Measurements from ENCODE around the gene KLHDC4. TPM values are rescaled to one million over a fixed set of nuclear protein-coding genes. Genes with fewer than 3 reads are reported as not detected.

KLHDC4 gene
- total and polyA plus RNA-seq, 9 of the 15 experiments (the other 6 are each of a cell fraction or from before 2014, with no cell fraction given), result 1.3 to 68.1 (median 32.8) TPM

GRCh38 chr16:87690911-87691685 lies 74.7 kb downstream of the KLHDC4 start (continued):
- no peak for TF ChIP-seq ZBTB26 (CRISPR knock-in tag; IDR thresholded peaks at IDR 0.05)
- TF ChIP-seq HBP1 (CRISPR knock-in tag; IDR thresholded peaks at IDR 0.05), result no peak
- TF ChIP-seq BRD9 (IDR thresholded peaks at IDR 0.05; ENCODE audit: low read depth, partially characterized antibody), result no peak
- TF ChIP-seq ZNF134 (CRISPR knock-in tag; conservative IDR thresholded peaks at IDR 0.05), result no peak
- no peak for TF ChIP-seq PHTF2 (CRISPR knock-in tag; IDR thresholded peaks at IDR 0.05)
- TF ChIP-seq RBM22 (IDR thresholded peaks at IDR 0.05; ENCODE audit: low read depth, low read length, poor library complexity, severe bottlenecking), result peak; percentile 45
- TF ChIP-seq ZNF217 (CRISPR knock-in tag; IDR thresholded peaks at IDR 0.05), result no peak
- TF ChIP-seq EWSR1 (IDR thresholded peaks at IDR 0.05; ENCODE audit: borderline replicate concordance, low read depth, partially characterized antibody), result no peak
- TF ChIP-seq EHMT2 (IDR thresholded peaks at IDR 0.05), result no peak
